Mammary epithelial cell (primary cell): ENCODE results near the gene PAX3.

Experiments used
- EZH2 ChIP-seq: IDR thresholded peaks from 2 replicates; pipeline ENCODE4 v1.6.1; 2012; ENCODE audit warnings: low read length, inconsistent platforms, borderline replicate concordance
- TF ChIP-seq, protein P1 (sequence below), 2 donors: IDR thresholded peaks in 1 of 2; conservative IDR thresholded peaks in 1 of 2; 2 replicates each; pipeline ENCODE4 v1.5.1; 2011 to 2012; ENCODE audit warnings: inconsistent platforms in 2 of 2, low read length in 2 of 2, mild to moderate bottlenecking in 2 of 2, control low read depth in 1 of 2, low read depth in 1 of 2; ENCODE audit not compliant: insufficient read depth in 1 of 2; ENCODE audit errors: extremely low read depth in 1 of 2

- TF ChIP-seq, protein P1, sequence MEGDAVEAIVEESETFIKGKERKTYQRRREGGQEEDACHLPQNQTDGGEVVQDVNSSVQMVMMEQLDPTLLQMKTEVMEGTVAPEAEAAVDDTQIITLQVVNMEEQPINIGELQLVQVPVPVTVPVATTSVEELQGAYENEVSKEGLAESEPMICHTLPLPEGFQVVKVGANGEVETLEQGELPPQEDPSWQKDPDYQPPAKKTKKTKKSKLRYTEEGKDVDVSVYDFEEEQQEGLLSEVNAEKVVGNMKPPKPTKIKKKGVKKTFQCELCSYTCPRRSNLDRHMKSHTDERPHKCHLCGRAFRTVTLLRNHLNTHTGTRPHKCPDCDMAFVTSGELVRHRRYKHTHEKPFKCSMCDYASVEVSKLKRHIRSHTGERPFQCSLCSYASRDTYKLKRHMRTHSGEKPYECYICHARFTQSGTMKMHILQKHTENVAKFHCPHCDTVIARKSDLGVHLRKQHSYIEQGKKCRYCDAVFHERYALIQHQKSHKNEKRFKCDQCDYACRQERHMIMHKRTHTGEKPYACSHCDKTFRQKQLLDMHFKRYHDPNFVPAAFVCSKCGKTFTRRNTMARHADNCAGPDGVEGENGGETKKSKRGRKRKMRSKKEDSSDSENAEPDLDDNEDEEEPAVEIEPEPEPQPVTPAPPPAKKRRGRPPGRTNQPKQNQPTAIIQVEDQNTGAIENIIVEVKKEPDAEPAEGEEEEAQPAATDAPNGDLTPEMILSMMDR (conservative IDR thresholded peaks at IDR 0.05 in 1 of 2, IDR thresholded peaks at IDR 0.05 in 1 of 2; ENCODE audit: extremely low read depth in 1 of 2, insufficient read depth in 1 of 2, low read depth in 1 of 2, low read length in 2 of 2): no peak
- TF ChIP-seq EZH2: no peak
Observed at GRCh38 chr2:222214885-222215284, 83.9 kb downstream of the PAX3 start.
